Thyroid gland (tissue), 4 donors: ENCODE results near the gene UMODL1.

Experiments
- POLR2A ChIP-seq, 2 donors: fragments of 450-650 bp; IDR thresholded peaks; one replicate each; pipeline ENCODE4 v1.6.1; 2017; ENCODE audit warnings: antibody characterized with exemption in 2 of 2, mild to moderate bottlenecking in 2 of 2, moderate library complexity in 1 of 2
- TF ChIP-seq, protein P1 (sequence below), 6 experiments: fragments of 200-600 bp in 3 of 6; fragments of 450-650 bp in 3 of 6; sonication (generic) in 3 of 6; IDR thresholded peaks; one replicate each; pipeline ENCODE4 v1.5.1; 2016 to 2019; ENCODE audit warnings: antibody characterized with exemption in 6 of 6, mild to moderate bottlenecking in 2 of 6, inconsistent platforms in 1 of 6, moderate library complexity in 1 of 6

DNA sequence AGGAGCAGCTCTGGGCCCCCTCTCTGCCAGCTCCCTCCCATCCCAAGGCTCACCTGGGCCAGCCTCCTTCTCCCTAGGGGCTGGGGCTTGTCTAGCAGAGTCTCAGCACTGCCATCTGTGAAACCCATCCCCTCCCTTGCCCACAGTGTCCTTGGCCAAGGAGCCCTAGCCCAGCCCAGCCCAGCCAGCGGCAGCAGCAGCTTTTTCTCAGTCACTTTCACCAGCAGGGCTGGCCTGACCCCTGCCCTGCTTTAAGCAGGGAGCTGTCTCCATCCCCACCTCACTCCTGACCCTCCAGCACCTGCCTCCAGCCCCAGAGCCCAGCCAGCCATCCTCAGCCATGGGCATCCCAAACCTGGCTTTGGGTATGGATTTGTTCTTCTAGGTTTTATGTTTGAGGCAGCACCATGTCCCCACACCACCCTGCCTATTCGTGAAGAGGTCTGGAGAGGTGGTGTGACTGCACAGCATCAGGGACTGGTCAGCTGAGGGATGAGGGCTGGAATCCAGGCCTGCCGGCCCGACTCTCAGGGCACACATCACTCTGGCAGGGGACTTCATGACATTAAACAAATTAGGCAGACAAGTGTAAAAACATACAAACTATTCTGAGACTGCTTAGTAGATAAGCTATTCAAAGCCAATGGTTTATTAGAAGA is 111.7 kb downstream of the UMODL1 start:
- TF ChIP-seq, protein P1, sequence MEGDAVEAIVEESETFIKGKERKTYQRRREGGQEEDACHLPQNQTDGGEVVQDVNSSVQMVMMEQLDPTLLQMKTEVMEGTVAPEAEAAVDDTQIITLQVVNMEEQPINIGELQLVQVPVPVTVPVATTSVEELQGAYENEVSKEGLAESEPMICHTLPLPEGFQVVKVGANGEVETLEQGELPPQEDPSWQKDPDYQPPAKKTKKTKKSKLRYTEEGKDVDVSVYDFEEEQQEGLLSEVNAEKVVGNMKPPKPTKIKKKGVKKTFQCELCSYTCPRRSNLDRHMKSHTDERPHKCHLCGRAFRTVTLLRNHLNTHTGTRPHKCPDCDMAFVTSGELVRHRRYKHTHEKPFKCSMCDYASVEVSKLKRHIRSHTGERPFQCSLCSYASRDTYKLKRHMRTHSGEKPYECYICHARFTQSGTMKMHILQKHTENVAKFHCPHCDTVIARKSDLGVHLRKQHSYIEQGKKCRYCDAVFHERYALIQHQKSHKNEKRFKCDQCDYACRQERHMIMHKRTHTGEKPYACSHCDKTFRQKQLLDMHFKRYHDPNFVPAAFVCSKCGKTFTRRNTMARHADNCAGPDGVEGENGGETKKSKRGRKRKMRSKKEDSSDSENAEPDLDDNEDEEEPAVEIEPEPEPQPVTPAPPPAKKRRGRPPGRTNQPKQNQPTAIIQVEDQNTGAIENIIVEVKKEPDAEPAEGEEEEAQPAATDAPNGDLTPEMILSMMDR (IDR thresholded peaks at IDR 0.05), result no peak
- no peak for TF ChIP-seq POLR2A (IDR thresholded peaks at IDR 0.05)
